ENCODE data around the gene PGAM2. TPM values are rescaled to one million over a fixed set of nuclear protein-coding genes. Genes with fewer than 3 reads are reported as not detected.

The PGAM2 gene
- total and polyA plus RNA-seq, 2 donors: 5.7 to 31.0 TPM

DNA sequence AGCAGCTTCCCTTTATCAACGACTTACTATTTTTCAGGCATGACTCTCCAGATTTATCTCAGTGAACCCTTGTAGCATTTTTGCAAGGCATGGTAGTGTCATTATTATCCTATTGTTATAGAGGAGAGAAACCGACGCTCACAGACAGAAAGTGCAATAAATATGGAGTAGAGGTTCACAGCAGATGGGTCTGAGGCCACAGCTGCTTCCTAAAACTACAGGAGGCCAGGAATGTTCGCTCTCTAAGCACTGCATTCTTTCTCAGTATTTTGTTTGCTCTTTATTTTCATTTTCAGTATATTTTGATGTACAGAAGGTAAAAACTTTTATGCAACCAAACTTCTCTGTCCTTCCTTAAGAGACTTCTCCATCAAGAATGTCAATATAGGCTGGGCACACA, 34.3 kb upstream of the PGAM2 start:
- Histone ChIP-seq H3K27ac (ENCODE audit: low read depth in 1 of 2, low read length in 1 of 2) (peak overlapping the region in 1 of 2 donors; percentile 100), H3K4me3 (ENCODE audit: low read length in 2 of 2) (no peak overlapping the region), H3K4me1 (ENCODE audit: control insufficient read depth in 2 of 2, insufficient read depth in 2 of 2, low read length in 2 of 2) (peaks cover 75 to 92% of the 10 kb centered on the region in 2 donors), H3K9me3 (ENCODE audit: control insufficient read depth in 2 of 2, insufficient read depth in 1 of 2, low read length in 1 of 2) (peaks cover 0 to 8% of the 10 kb centered on the region in 2 donors), H3K27me3 (ENCODE audit: control insufficient read depth in 2 of 2, insufficient read depth in 1 of 2, low read length in 1 of 2) (peaks cover 0 to 3% of the 10 kb centered on the region in 2 donors), H3K36me3 (ENCODE audit: control insufficient read depth in 2 of 2, insufficient read depth in 2 of 2, low read length in 1 of 2) (no peaks in the 10 kb centered on the region)
- 36% methylated on average over 4 of the region's 4 CpGs for WGBS
- DNase-seq (ENCODE audit: low read depth in 6 of 9, low spot score in 9 of 9): peak in 1 of 9 donors; percentile 32

- H3K9me3 ChIP-seq (ENCODE audit: control insufficient read depth in 2 of 2, insufficient read depth in 1 of 2, low read length in 1 of 2): peaks cover 0 to 10% of the 10 kb centered on the region in 2 donors
- no peak overlapping the region for H3K4me3 ChIP-seq (ENCODE audit: low read length in 2 of 2)
- peaks cover 81 to 99% of the 10 kb centered on the region in 2 donors for H3K4me1 ChIP-seq (ENCODE audit: control insufficient read depth in 2 of 2, insufficient read depth in 2 of 2, low read length in 2 of 2)
- no peaks in the 10 kb centered on the region for H3K27me3 ChIP-seq (ENCODE audit: control insufficient read depth in 2 of 2, insufficient read depth in 1 of 2, low read length in 1 of 2)
- peak in 2 of 9 donors; percentile 56 to 82 for DNase-seq (ENCODE audit: low read depth in 6 of 9, low spot score in 9 of 9)
- H3K27ac ChIP-seq (ENCODE audit: low read depth in 1 of 2, low read length in 1 of 2): peak overlapping the region; percentile 96 to 100
- 37% methylated on average over 6 of the region's 6 CpGs for WGBS
- H3K36me3 ChIP-seq (ENCODE audit: control insufficient read depth in 2 of 2, insufficient read depth in 2 of 2, low read length in 1 of 2): no peaks in the 10 kb centered on the region
These were observed 33.0 kb upstream of the PGAM2 start for GRCh38 chr7:44098092-44099068.

GRCh38 chr7:44097064-44097932, 31.9 kb upstream of the PGAM2 start:
- no peaks in the 10 kb centered on the region for H3K27me3 ChIP-seq (ENCODE audit: control insufficient read depth in 2 of 2, insufficient read depth in 1 of 2, low read length in 1 of 2)
- H3K4me1 ChIP-seq (ENCODE audit: control insufficient read depth in 2 of 2, insufficient read depth in 2 of 2, low read length in 2 of 2): peaks cover 79 to 99% of the 10 kb centered on the region in 2 donors
- peak overlapping the region in 1 of 2 donors; percentile 13 for H3K4me3 ChIP-seq (ENCODE audit: low read length in 2 of 2)
- no peaks in the 10 kb centered on the region for H3K36me3 ChIP-seq (ENCODE audit: control insufficient read depth in 2 of 2, insufficient read depth in 2 of 2, low read length in 1 of 2)
- H3K9me3 ChIP-seq (ENCODE audit: control insufficient read depth in 2 of 2, insufficient read depth in 1 of 2, low read length in 1 of 2): peaks cover 0 to 17% of the 10 kb centered on the region in 2 donors
- WGBS: 13% methylated on average over 9 of the region's 9 CpGs
- DNase-seq (ENCODE audit: low read depth in 6 of 9, low spot score in 9 of 9): peak in 8 of 9 donors; percentile 66 to 93 (median 82)
- H3K27ac ChIP-seq (ENCODE audit: low read depth in 1 of 2, low read length in 1 of 2): peak overlapping the region; percentile 96 to 100

GRCh38 chr7:44096326-44096881, 31.0 kb upstream of the PGAM2 start:
- Histone ChIP-seq H3K27me3 (ENCODE audit: control insufficient read depth in 2 of 2, insufficient read depth in 1 of 2, low read length in 1 of 2) (no peaks in the 10 kb centered on the region), H3K36me3 (ENCODE audit: control insufficient read depth in 2 of 2, insufficient read depth in 2 of 2, low read length in 1 of 2) (no peaks in the 10 kb centered on the region), H3K4me3 (ENCODE audit: low read length in 2 of 2) (no peak overlapping the region), H3K27ac (ENCODE audit: low read depth in 1 of 2, low read length in 1 of 2) (peak overlapping the region; percentile 96 to 100), H3K9me3 (ENCODE audit: control insufficient read depth in 2 of 2, insufficient read depth in 1 of 2, low read length in 1 of 2) (peaks cover 0 to 17% of the 10 kb centered on the region in 2 donors), H3K4me1 (ENCODE audit: control insufficient read depth in 2 of 2, insufficient read depth in 2 of 2, low read length in 2 of 2) (peaks cover 80 to 99% of the 10 kb centered on the region in 2 donors)
- DNase-seq (ENCODE audit: low read depth in 6 of 9, low spot score in 9 of 9): peak in 2 of 9 donors; percentile 58 to 76
- WGBS: 63% methylated on average over 8 of the region's 8 CpGs

DNA sequence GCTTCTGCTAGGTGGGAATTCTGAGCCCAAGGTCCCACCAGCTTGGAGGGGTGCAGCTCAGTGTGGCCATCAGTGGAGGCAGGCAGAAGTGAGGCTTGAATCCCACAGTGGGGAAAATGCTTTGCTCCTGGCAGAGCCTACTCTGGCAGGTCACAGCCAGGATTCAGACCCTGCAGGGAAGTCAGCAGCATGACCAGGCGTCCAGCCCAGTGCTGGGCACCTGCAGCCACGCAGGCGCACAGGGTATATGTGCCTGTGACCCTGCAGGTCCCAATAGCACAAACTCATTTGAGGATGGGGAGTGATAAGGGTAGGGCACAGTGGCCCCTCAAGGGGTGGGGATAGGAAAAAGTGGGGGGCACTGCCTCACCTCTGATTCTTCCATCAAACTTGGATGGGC, 30.4 kb upstream of the PGAM2 start:
- no peaks in the 10 kb centered on the region for H3K27me3 ChIP-seq (ENCODE audit: control insufficient read depth in 2 of 2, insufficient read depth in 1 of 2, low read length in 1 of 2)
- H3K4me3 ChIP-seq (ENCODE audit: low read length in 2 of 2): no peak overlapping the region
- peaks cover 74 to 95% of the 10 kb centered on the region in 2 donors for H3K4me1 ChIP-seq (ENCODE audit: control insufficient read depth in 2 of 2, insufficient read depth in 2 of 2, low read length in 2 of 2)
- DNase-seq (ENCODE audit: low read depth in 6 of 9, low spot score in 9 of 9): no peak
- H3K27ac ChIP-seq (ENCODE audit: low read depth in 1 of 2, low read length in 1 of 2): peak overlapping the region; percentile 96 to 100
- H3K36me3 ChIP-seq (ENCODE audit: control insufficient read depth in 2 of 2, insufficient read depth in 2 of 2, low read length in 1 of 2): no peaks in the 10 kb centered on the region
- WGBS: 97% methylated on average over 3 of the region's 3 CpGs
- peaks cover 0 to 17% of the 10 kb centered on the region in 2 donors for H3K9me3 ChIP-seq (ENCODE audit: control insufficient read depth in 2 of 2, insufficient read depth in 1 of 2, low read length in 1 of 2)

DNA sequence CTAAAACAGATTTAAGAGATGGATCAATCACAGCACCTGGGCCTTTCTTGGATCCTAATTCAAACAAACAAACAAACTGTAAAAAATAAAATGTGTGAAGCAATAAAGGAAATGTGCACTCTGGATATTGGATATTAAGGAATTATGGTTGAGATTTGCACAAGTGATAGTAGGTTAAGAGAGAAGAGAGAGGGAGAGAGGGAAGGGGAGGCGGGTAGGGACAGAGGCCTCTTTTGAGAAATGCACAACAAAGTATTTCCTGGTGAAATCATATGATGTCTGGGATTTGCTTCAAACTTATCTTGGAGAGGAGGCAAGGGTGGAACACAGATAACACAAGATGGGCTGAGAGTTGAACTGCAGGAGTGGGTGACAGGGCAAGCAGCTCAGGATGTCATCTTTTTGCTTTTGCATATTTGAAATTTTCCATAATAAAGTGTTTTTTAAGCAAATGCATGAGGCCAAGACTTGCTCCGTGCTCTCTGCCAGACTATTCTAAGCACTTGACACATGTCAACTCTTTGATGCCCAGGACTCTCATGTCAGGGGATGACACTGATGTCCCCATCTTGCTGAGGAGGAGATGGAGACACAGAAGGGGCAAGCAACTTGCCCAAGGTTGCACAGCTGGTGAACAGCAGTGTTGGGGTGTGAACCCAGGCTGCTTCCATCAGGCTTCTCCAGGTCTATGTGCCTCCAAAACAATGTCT, 29.7 kb upstream of the PGAM2 start:
- Histone ChIP-seq H3K27ac (ENCODE audit: low read depth in 1 of 2, low read length in 1 of 2) (peak overlapping the region; percentile 32 to 100), H3K4me3 (ENCODE audit: low read length in 2 of 2) (no peak overlapping the region), H3K4me1 (ENCODE audit: control insufficient read depth in 2 of 2, insufficient read depth in 2 of 2, low read length in 2 of 2) (peaks cover 69 to 89% of the 10 kb centered on the region in 2 donors), H3K27me3 (ENCODE audit: control insufficient read depth in 2 of 2, insufficient read depth in 1 of 2, low read length in 1 of 2) (no peaks in the 10 kb centered on the region), H3K36me3 (ENCODE audit: control insufficient read depth in 2 of 2, insufficient read depth in 2 of 2, low read length in 1 of 2) (no peaks in the 10 kb centered on the region), H3K9me3 (ENCODE audit: control insufficient read depth in 2 of 2, insufficient read depth in 1 of 2, low read length in 1 of 2) (peaks cover 0 to 17% of the 10 kb centered on the region in 2 donors)
- peak in 1 of 9 donors; percentile 33 for DNase-seq (ENCODE audit: low read depth in 6 of 9, low spot score in 9 of 9)
- 80% methylated on average over 2 of the region's 2 CpGs for WGBS

GRCh38 chr7:44094365-44094764, 29.0 kb upstream of the PGAM2 start:
- no peak for DNase-seq (ENCODE audit: low read depth in 6 of 9, low spot score in 9 of 9)
- Histone ChIP-seq H3K4me3 (ENCODE audit: low read length in 2 of 2) (no peak overlapping the region), H3K36me3 (ENCODE audit: control insufficient read depth in 2 of 2, insufficient read depth in 2 of 2, low read length in 1 of 2) (no peaks in the 10 kb centered on the region), H3K27ac (ENCODE audit: low read depth in 1 of 2, low read length in 1 of 2) (peak overlapping the region; percentile 36 to 100), H3K4me1 (ENCODE audit: control insufficient read depth in 2 of 2, insufficient read depth in 2 of 2, low read length in 2 of 2) (peaks cover 64 to 84% of the 10 kb centered on the region in 2 donors), H3K9me3 (ENCODE audit: control insufficient read depth in 2 of 2, insufficient read depth in 1 of 2, low read length in 1 of 2) (peaks cover 0 to 17% of the 10 kb centered on the region in 2 donors), H3K27me3 (ENCODE audit: control insufficient read depth in 2 of 2, insufficient read depth in 1 of 2, low read length in 1 of 2) (no peaks in the 10 kb centered on the region)
- 93% methylated on average over 2 of the region's 2 CpGs for WGBS

- Histone ChIP-seq H3K27me3 (ENCODE audit: control insufficient read depth in 2 of 2, insufficient read depth in 1 of 2, low read length in 1 of 2) (no peaks in the 10 kb centered on the region), H3K36me3 (ENCODE audit: control insufficient read depth in 2 of 2, insufficient read depth in 2 of 2, low read length in 1 of 2) (no peaks in the 10 kb centered on the region), H3K9me3 (ENCODE audit: control insufficient read depth in 2 of 2, insufficient read depth in 1 of 2, low read length in 1 of 2) (peaks cover 0 to 17% of the 10 kb centered on the region in 2 donors), H3K27ac (ENCODE audit: low read depth in 1 of 2, low read length in 1 of 2) (peak overlapping the region; percentile 28 to 43), H3K4me1 (ENCODE audit: control insufficient read depth in 2 of 2, insufficient read depth in 2 of 2, low read length in 2 of 2) (peaks cover 59 to 79% of the 10 kb centered on the region in 2 donors), H3K4me3 (ENCODE audit: low read length in 2 of 2) (no peak overlapping the region)
- peak in 1 of 9 donors; percentile 29 for DNase-seq (ENCODE audit: low read depth in 6 of 9, low spot score in 9 of 9)
- WGBS: 89% methylated on average over 6 of the region's 6 CpGs
These were observed 27.8 kb upstream of the PGAM2 start for GRCh38 chr7:44093102-44093641.
